Measurements from ENCODE around the gene ARHGEF17. TPM values are rescaled to one million over a fixed set of nuclear protein-coding genes. Genes with fewer than 3 reads are reported as not detected.

ARHGEF17 gene
- total and polyA plus RNA-seq, 2 of the 8 experiments (the other 6 are each of a cell fraction or from before 2014, with no cell fraction given): 11.3 to 14.6 TPM

- Histone ChIP-seq H3K14ac (ENCODE audit: insufficient read length) (no peak overlapping the region), H2BK120ac (replicated peaks; ENCODE audit: low read depth, low read length) (no peak overlapping the region), H3K56ac (replicated peaks; ENCODE audit: insufficient read length, low read depth, low read length) (no peak overlapping the region), H2BK12ac (ENCODE audit: low read depth, low read length) (no peak overlapping the region), H3K36me3 (ENCODE audit: control insufficient read depth in 2 of 4, insufficient read depth in 4 of 4, low read length in 3 of 4) (no peaks in the 10 kb centered on the region), H4K20me1 (replicated peaks in 1 of 2; ENCODE audit: control insufficient read depth in 1 of 2, insufficient read depth in 2 of 2, low read length in 2 of 2) (peaks cover 14 to 42% of the 10 kb centered on the region in 2 experiments), H2BK15ac (ENCODE audit: low read length) (no peak overlapping the region), H3K4ac (replicated peaks; ENCODE audit: insufficient read length, low read depth, low read length) (no peak overlapping the region), H3K4me2 (ENCODE audit: insufficient read depth in 1 of 2, low read depth in 2 of 2, low read length in 2 of 2) (no peak overlapping the region), H2AFZ (ENCODE audit: low read length) (no peak overlapping the region), H3K18ac (ENCODE audit: extremely low read depth, low read length) (no peak overlapping the region), H3K79me2 (ENCODE audit: control insufficient read depth in 1 of 2, insufficient read depth in 2 of 2, low read length in 2 of 2) (no peaks in the 10 kb centered on the region), H3K27ac (ENCODE audit: low read depth, low read length) (no peak overlapping the region), H3K23me2 (ENCODE audit: low read depth, low read length) (peaks cover 3% of the 10 kb centered on the region), H2BK5ac (ENCODE audit: low read depth, low read length) (no peak overlapping the region), H3K9me3 (ENCODE audit: insufficient read depth in 2 of 2, low read depth in 1 of 2, low read length in 1 of 2) (no peaks in the 10 kb centered on the region), H3K27me3 (replicated peaks in 1 of 4; ENCODE audit: control insufficient read depth in 3 of 4, extremely low read depth in 1 of 4, insufficient read depth in 3 of 4, low read length in 3 of 4) (peaks cover 7 to 32% (median 29%) of the 10 kb centered on the region in 4 experiments; a peak in 6 of 7 replicates), H4K8ac (ENCODE audit: extremely low read depth, insufficient read depth, low read length) (no peak overlapping the region; the same call in 1 of the 2 replicates), H4K5ac (ENCODE audit: insufficient read length, low read depth, low read length) (no peak overlapping the region), H3K9ac (replicated peaks in 1 of 4; ENCODE audit: extremely low read depth in 1 of 4, low read depth in 3 of 4, low read length in 3 of 4) (no peak overlapping the region; a peak in 1 of 7 replicates), H3K4me3 (ENCODE audit: extremely low read depth in 1 of 4, insufficient read depth in 2 of 4, low read depth in 3 of 4, low read length in 4 of 4) (no peak overlapping the region), H3K23ac (ENCODE audit: insufficient read length) (no peak overlapping the region), H2BK20ac (ENCODE audit: low read length) (no peak overlapping the region), H3K4me1 (replicated peaks in 1 of 4; ENCODE audit: control insufficient read depth in 3 of 4, insufficient read depth in 4 of 4, low read length in 3 of 4) (peaks cover 0 to 9% (median 8%) of the 10 kb centered on the region in 4 experiments; a peak in 6 of 7 replicates), H3K79me1 (ENCODE audit: low read depth, low read length) (peaks cover 5% of the 10 kb centered on the region; the same call in 1 of the 2 replicates), H4K91ac (replicated peaks; ENCODE audit: insufficient read length, low read length) (no peak overlapping the region), H2AK5ac (ENCODE audit: low read depth, low read length) (no peak overlapping the region)
- FAIRE-seq: no peak
- CTCF ChIA-PET (ENCODE audit: partially characterized antibody): interaction anchor here (1.3 to 59.1 kb wide), 5 partner anchors 5 to 54 kb away, joined by 5 to 1456 read pairs (median 13); partner anchors contain the start of gene RELT
- POLR2A ChIA-PET (ENCODE audit: partially characterized antibody): interaction anchor here (0.9 to 1.8 kb wide), 3 partner anchors 12 to 34 kb away, joined by 3 to 5 read pairs (median 3); no protein-coding TSS in a partner anchor
- DNase-seq (ENCODE audit: low read depth in 1 of 2, low spot score in 2 of 2): no peak
- 97% methylated on average over 5 of the region's 5 CpGs; no CpG with 5 or more reads in 1 of the 2 experiments for WGBS, 2 experiments (ENCODE audit: extremely low coverage in 1 of 2, insufficient coverage in 1 of 2, insufficient read length in 1 of 2, insufficient replicate concordance in 2 of 2, low coverage in 1 of 2, low lambda C conversion rate in 2 of 2, missing lambda C conversion rate in 1 of 2)
- TF ChIP-seq SUZ12 (IDR thresholded peaks at IDR 0.05; ENCODE audit: low read length) (no peak), RNF2 (IDR thresholded peaks at IDR 0.05; ENCODE audit: borderline replicate concordance, low read depth, low read length, missing control alignments, poor library complexity, severe bottlenecking) (no peak), GABPA (IDR thresholded peaks at IDR 0.05; ENCODE audit: borderline replicate concordance, insufficient read depth, low read length) (no peak), NANOG (IDR thresholded peaks at IDR 0.05; ENCODE audit: insufficient read depth, low read depth, low read length, poor library complexity, severe bottlenecking) (no peak)
These were observed 37.5 kb downstream of the ARHGEF17 start for GRCh38 chr11:73345481-73346160.

Data from H1 (cell line).